ENCODE measurements around the gene ITGAX. TPM values are rescaled to one million over a fixed set of nuclear protein-coding genes. Genes with fewer than 3 reads are reported as not detected.

The ITGAX gene
- total and polyA plus RNA-seq, 2 experiments from 2014 or later: 0.50 to 0.60 TPM

DNA sequence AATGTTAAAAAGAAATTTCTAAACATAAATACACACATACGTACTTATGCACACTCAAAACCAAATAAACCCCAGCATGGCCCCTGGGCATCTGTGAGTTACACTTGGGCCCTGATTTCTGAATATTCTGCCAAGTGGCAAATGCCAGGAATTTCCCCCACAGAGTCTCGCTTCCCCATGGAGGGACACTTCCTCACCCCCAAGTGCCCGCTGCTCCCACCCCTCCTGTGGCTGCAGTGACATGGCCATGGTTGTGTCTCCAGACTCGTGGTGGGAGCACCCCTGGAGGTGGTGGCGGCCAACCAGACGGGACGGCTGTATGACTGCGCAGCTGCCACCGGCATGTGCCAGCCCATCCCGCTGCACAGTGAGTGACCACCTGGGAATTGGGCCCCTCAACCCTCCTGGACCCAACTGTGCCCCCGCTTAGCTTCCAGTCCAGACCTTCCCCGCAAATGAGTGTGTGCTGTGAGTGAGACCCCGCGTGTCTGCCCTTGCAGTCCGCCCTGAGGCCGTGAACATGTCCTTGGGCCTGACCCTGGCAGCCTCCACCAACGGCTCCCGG lies 42.2 kb downstream of the ITGAX start:
- Histone ChIP-seq H3K79me2 (no peaks in the 10 kb centered on the region), H3K9me3 (ENCODE audit: low read depth) (no peaks in the 10 kb centered on the region), H3K4me3 (no peak overlapping the region), H3K36me3 (replicated peaks; ENCODE audit: insufficient read depth, low read depth) (no peaks in the 10 kb centered on the region), H3K27ac (no peak overlapping the region), H4K20me1 (ENCODE audit: insufficient read depth, poor library complexity, severe bottlenecking) (no peaks in the 10 kb centered on the region), H3K4me2 (no peak overlapping the region), H2AFZ (no peak overlapping the region), H3K4me1 (ENCODE audit: insufficient read depth) (no peaks in the 10 kb centered on the region), H3K9me2 (replicated peaks; ENCODE audit: insufficient read depth) (no peaks in the 10 kb centered on the region), H3K27me3 (no peaks in the 10 kb centered on the region)
- TF ChIP-seq EZH2phosphoT487 (IDR thresholded peaks at IDR 0.05; ENCODE audit: low read depth, severe bottlenecking, unreplicated experiment) (no peak), CTCF (IDR thresholded peaks at IDR 0.05; ENCODE audit: poor library complexity) (no peak), EZH2 (IDR thresholded peaks at IDR 0.05; ENCODE audit: borderline replicate concordance) (no peak)
- WGBS (ENCODE audit: low lambda C conversion rate, missing lambda C conversion rate): 86% methylated on average over 16 of the region's 18 CpGs
- DNase-seq (ENCODE audit: low spot score): no peak

DNA sequence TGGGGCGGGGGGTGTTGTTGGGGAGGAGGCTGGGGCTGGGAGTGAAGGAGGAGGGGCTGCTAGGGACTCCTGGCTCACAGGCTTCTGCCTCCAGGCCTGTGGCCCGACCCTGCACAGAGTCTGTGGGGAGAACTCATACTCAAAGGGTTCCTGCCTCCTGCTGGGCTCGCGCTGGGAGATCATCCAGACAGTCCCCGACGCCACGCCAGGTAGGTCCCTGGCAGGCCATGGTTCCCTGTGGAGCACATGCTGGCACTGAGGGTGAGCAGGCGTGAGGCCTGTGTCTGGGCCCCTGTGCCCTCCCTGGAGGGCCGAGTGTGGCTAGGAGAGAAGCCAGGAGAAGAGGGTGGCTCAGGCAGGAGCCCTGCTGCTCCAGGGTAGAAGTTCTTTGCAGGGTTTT lies 42.7 kb downstream of the ITGAX start:
- no peaks in the 10 kb centered on the region for H3K79me2 ChIP-seq
- WGBS (ENCODE audit: low lambda C conversion rate, missing lambda C conversion rate): 92% methylated on average over 2 of the region's 9 CpGs
- no peak for DNase-seq (ENCODE audit: low spot score)
- TF ChIP-seq EZH2 (IDR thresholded peaks at IDR 0.05; ENCODE audit: borderline replicate concordance) (no peak), EZH2phosphoT487 (IDR thresholded peaks at IDR 0.05; ENCODE audit: low read depth, severe bottlenecking, unreplicated experiment) (no peak), CTCF (IDR thresholded peaks at IDR 0.05; ENCODE audit: poor library complexity) (no peak)
- no peaks in the 10 kb centered on the region for H3K36me3 ChIP-seq (replicated peaks; ENCODE audit: insufficient read depth, low read depth)
- H3K4me1 ChIP-seq (ENCODE audit: insufficient read depth): no peaks in the 10 kb centered on the region
- H3K9me2 ChIP-seq (replicated peaks; ENCODE audit: insufficient read depth): no peaks in the 10 kb centered on the region
- H3K4me3 ChIP-seq: no peak overlapping the region
- no peak overlapping the region for H3K27ac ChIP-seq
- no peaks in the 10 kb centered on the region for H4K20me1 ChIP-seq (ENCODE audit: insufficient read depth, poor library complexity, severe bottlenecking)
- no peak overlapping the region for H3K4me2 ChIP-seq
- H2AFZ ChIP-seq: no peak overlapping the region
- H3K27me3 ChIP-seq: no peaks in the 10 kb centered on the region
- H3K9me3 ChIP-seq (ENCODE audit: low read depth): no peaks in the 10 kb centered on the region

GRCh38 chr16:31400191-31400590 lies 45.2 kb downstream of the ITGAX start:
- Histone ChIP-seq H3K27ac (no peak overlapping the region), H4K20me1 (ENCODE audit: insufficient read depth, poor library complexity, severe bottlenecking) (no peaks in the 10 kb centered on the region), H3K27me3 (no peaks in the 10 kb centered on the region), H3K4me1 (ENCODE audit: insufficient read depth) (no peaks in the 10 kb centered on the region), H3K4me2 (no peak overlapping the region), H3K9me3 (ENCODE audit: low read depth) (no peaks in the 10 kb centered on the region), H3K4me3 (no peak overlapping the region), H3K36me3 (replicated peaks; ENCODE audit: insufficient read depth, low read depth) (no peaks in the 10 kb centered on the region), H3K9me2 (replicated peaks; ENCODE audit: insufficient read depth) (no peaks in the 10 kb centered on the region), H2AFZ (no peak overlapping the region), H3K79me2 (no peaks in the 10 kb centered on the region)
- 90% methylated on average over 2 of the region's 2 CpGs for WGBS (ENCODE audit: low lambda C conversion rate, missing lambda C conversion rate)
- TF ChIP-seq EZH2 (IDR thresholded peaks at IDR 0.05; ENCODE audit: borderline replicate concordance) (no peak), CTCF (IDR thresholded peaks at IDR 0.05; ENCODE audit: poor library complexity) (no peak), EZH2phosphoT487 (IDR thresholded peaks at IDR 0.05; ENCODE audit: low read depth, severe bottlenecking, unreplicated experiment) (no peak)
- no peak for DNase-seq (ENCODE audit: low spot score)
